GM18951 (cell line): Measurements from ENCODE around the gene CRYZL1.

ENCODE experiments used
- POLR2A ChIP-seq: IDR thresholded peaks from 4 replicates; pipeline ENCODE4 v1.6.1; 2011; ENCODE audit warnings: mild to moderate bottlenecking; ENCODE audit not compliant: insufficient read length, insufficient read depth; ENCODE audit errors: extremely low read depth
- in situ Hi-C: fragments of 300-500 bp; cut with MboI; formaldehyde crosslinking; loops from one replicate; pipeline ENCODE4 v1.12.0; 2022; ENCODE audit warnings: low sequenced_read_pairs, mixed read lengths, inconsistent platforms; ENCODE audit not compliant: unreplicated experiment

Gene CRYZL1

DNA sequence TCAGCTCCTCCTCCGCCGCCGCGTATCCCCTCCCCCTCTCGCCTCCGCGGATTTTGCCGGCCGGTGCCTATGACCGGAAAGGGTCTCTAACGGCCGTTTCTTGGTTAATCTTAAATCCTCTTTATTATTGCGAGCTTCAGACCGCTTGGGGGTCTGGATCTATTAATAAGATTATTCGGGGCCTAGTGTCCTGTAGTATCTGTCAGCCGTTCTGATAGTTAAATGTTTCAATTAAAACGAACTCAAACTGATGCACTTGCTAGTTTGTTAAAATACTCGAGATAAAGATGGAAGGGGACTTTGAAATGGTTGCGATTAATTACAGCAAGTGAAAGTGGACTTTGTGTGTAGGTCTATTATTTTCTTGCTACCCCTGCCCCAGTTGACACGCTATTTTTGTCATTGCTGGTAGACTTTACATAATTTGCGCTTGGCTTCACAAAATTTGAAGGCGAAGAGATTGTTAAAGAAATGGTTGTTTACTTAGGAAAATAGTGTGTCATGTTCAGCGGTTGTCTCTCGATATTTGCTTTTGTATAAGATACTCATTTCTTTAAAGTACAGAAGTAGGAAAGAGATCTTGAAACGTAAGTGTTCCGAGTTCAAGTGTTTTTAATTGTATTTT lies 97.9 kb downstream of the CRYZL1 start:
- TF ChIP-seq POLR2A: no peak
- in situ Hi-C loops: no loop called here

DNA sequence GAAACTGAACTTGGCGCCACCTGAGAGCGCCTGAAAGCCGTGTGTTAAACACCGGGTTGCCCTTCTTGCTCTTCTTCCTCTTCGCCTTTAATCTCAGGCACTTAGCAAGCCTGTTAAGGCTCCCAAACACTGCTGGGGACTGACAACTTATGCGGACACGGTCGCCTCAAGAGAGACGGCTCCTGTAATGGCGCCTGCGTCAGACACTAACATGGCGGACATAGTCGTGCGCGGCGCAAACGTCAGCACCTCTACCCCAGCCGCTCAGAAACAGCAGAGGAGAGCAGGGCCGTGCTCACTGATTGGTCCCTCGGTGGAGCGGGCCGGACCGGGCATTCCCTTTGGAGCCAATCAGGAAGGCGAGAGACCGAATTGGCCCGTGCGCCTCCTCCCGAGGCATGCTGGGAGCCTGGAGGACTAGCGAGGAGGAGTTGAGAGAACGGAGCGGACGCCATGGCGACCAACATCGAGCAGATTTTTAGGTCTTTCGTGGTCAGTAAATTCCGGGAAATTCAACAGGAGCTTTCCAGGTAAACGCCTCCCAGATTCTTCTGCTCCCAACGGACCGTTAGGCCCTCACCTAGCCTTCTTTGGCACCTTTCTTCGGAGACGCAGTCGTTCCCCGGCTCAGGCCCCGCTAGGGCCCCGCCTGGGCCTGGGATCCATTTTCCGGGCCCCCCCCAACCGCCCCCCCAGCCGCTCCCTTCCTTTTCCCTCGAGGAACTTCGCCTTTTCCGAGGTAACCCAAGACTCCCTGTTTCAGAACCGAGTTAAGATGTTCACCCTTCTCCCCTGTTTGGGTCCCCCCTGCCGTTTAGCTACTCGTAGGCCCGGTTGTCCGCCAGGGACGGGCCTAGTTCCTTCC lies 98.7 kb downstream of the CRYZL1 start, which contains the start of gene SON:
TSS of gene SON (plus strand) at position 399 of the 865 bp plus-strand sequence. CDS start at position 454, 55 bp downstream.
- peak; percentile 84 for TF ChIP-seq POLR2A
- in situ Hi-C loops: no loop called here

DNA sequence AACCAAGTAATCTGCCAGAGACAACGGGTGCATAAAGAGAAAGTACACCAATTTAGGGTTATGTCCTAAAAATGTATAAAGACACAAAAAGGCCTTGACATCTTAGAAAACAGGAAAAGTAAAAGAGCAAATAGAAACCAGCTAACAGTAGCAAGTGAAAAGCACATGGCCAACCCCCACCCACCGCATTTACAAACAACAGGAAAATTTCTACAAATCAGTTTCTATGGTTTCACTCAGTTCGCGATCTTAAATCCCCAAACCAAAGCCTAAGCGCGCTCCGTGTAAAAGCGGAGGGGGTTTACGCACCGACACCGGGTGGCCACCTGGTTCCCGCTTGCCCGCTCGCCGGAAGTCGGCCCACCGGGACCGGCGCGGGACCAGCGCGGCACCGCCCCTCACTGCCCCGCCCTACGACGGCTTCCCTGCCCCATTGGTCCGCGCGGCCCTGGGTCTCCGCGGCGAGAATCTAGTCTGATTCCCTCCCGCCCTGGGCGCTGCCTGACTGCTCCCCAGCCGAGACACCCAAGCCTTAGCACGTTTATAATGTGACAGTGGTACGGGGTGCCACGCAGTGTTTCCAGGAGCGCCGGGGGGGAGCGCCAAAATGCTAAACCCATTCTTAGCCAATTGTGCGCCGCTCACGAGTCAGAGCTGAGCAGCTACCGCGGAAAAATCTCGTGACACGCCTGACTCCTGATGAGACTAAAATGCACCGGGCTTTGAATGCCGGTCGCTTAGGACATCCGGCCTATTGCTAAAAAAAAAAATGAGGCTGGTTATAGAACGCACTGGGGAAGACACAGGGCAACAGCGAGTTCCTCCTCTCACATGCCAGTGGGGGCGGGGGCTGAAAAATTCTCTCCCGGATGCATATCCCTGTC lies 99.5 kb downstream of the CRYZL1 start, which contains the start of gene GART:
TSS of gene GART (minus strand) at position 362 of the 884 bp plus-strand sequence. CDS start 2,802 bp downstream, outside the sequence.
- in situ Hi-C loops: no loop called here
- peak; percentile 81 for TF ChIP-seq POLR2A

DNA sequence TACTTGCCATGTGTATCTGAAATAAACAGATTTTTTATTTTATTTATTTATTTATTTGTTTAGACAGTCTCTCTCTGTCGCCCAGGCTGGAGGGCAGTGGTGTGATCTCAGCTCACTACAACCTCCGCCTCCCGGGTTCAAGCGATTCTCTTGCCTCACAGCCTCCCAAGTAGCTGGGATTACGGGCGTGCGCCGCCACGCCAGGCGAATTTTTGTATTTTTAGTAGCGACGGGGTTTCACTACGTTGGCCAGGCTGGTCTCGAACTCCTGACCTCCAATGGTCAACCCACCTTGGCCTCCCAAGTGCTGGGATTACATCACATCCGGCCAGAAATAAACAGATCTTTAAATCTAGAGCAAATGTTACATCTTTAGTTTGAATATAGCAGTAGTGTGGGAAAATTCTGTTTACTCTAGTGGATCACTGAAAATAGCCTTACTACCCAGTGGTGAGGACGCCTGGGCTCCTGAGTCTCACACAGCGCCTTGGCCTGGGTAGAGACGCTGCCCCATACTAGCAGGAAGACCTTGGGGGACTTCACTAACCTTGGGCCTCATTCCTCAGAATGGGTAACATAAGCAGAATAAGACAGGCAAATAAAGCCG lies 100.3 kb downstream of the CRYZL1 start:
- in situ Hi-C loops: no loop called here
- no peak for TF ChIP-seq POLR2A

DNA sequence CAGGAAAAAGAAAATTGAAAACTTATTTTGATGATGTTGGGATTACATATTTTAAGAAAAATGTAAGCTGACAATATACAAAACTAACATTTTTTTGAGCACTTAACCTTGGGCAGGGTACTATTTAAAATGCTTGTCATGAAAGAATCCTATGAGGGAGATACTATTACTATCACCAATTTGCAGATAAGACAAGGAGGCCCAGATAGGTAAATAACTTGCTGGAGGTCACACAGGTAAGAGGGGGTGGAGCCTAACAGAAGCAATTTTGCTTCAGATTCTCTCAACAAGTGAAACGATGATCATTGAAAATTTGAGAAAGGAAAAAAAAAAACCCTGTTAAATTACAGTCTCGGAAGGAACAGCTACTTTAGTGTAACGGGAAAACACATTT lies 100.8 kb downstream of the CRYZL1 start:
- in situ Hi-C loops: no loop called here

DNA sequence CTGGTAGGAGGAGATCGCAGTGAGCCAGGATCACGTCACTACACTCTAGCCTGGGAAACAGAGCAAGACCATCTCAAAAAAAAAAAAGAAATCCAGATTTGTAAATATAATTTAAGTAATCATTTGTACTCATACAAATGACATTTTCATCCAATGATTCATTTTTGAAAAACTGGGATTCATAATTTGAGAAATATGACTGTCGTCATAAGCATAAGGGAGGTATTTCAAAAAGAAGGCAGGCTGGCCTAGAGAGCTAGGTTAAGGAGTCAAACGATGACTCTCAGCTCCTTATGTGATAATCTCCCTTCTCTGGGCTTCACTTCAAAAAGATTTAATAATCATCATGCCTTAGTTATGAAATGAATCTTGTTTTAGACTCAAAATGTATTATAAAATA lies 101.9 kb downstream of the CRYZL1 start:
- in situ Hi-C loops: no loop called here
- TF ChIP-seq POLR2A: no peak

More for the DNA sequence above, 100.8 kb downstream of the CRYZL1 start:
- no peak for TF ChIP-seq POLR2A
